NCI-H2081 treated with DMSO at 0.1 percent for 48 hours (cell line): ENCODE data around the gene SMAD7.

Experiments
- DNase-seq: peaks from one replicate; lab custom pipeline; 2025; lab: John Stamatoyannopoulos, UW

Gene SMAD7

GRCh38 chr18:48944634-48945033, 6.1 kb downstream of the SMAD7 start:
- no peak for DNase-seq

GRCh38 chr18:48943736-48944527, 6.8 kb downstream of the SMAD7 start:
- DNase-seq: no peak

DNA sequence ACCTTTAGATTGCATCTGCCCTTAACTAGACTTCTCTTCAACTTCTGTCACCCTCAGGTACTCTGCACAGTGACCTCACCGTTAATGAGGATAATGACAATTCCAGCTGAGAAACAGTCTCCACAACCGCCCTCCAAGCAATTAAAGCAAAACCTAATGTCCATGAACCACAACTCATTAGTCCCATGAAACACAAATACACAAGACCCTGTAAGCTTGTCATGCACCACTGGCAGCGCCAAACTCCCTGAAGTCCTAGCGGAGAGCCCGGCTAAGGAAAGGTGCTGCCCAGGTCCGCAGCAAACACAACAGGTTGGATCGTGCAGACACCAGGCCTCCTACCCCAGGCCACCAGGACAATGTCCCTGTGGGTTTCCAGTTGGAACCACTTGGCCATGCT, 7.4 kb downstream of the SMAD7 start:
- DNase-seq: no peak

GRCh38 chr18:48942554-48943261, 8.1 kb downstream of the SMAD7 start:
- DNase-seq: no peak

DNA sequence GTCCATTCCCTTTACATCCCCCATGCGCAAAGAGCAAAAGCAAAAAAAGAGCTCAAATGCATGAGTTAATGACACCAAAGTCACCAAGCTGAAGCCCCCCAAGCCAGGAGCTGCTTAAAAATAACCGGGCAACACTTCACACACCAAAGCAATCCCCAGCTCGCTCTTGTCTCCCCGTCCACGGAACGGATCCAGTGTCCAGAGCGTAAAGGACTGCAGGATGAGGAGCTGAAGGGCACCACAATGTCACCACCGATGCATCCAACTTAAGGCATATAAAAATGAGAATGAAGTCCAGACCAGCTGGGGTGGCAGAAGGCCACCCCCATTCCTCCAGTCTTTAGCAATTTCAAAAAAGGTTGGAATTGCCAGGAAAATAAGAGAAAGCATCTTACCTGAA, 8.7 kb downstream of the SMAD7 start:
- DNase-seq: no peak

DNA sequence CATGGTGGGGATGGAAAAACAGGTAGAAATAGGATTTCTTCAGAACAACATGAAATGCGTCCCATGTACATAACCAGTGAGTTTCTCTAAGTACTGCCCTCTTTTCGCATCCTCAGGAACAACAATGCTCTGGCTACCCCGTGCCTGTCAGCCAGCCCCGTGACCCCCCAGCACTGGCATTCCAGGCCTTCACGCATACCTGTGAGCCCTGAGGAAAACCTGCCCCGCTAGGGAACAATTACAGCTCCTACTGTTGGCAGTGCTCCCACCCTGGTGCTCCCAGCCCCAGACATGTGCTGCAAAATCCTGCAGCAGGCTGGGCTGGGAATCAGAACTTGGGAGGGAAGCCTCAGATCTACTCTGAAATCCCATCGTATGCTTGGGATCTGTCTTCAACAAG, 9.1 kb downstream of the SMAD7 start:
- DNase-seq: no peak

GRCh38 chr18:48940854-48941611, 9.7 kb downstream of the SMAD7 start:
- DNase-seq: no peak

DNA sequence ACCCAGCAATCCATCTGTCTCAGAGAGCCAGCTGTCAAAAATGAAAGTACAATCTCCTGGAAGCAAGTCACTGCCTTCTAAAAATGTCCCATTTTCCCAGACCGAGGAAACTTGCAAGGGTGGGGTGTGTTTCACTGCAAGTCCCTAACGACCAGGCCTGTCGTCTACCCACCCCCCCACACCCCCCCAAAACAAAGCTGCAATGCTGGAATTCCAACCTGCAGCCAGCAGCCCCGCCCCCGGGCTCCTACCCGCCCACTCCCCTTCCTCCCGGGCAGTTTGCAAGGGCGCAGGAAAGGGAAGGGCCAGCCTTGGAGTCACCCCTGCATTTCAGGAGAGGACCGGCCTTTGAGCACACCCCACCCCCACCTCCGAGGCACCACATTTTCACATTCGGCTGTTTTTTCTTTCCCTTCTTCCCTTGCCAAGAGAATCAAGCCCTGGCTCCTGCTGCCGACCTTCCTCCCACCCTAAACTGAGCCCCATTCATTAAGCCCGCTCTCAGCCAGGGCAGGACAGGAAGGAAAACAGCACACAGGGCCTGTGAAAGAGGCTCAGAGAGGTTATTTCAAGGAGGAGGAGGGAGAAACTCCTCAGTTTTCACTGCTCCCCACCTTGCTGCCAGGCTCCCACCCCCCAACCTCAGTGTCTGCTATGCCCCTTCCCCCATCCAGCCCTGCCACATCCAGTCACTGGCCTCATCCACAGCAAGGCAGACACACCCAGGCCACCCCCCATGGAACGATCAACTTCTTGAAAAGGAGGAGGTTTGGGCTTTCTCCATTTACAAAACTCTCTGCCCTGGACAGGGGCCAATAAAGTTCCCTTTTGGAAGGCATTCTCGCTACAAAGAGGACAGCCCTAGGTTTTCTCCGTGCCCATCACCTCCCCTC, 11.3 kb downstream of the SMAD7 start:
- DNase-seq: no peak

- no peak for DNase-seq
Observed at GRCh38 chr18:48938827-48939204, 11.9 kb downstream of the SMAD7 start.

- DNase-seq: no peak
Observed at GRCh38 chr18:48937869-48938750, 12.7 kb downstream of the SMAD7 start.

GRCh38 chr18:48935433-48935774, 15.4 kb downstream of the SMAD7 start:
- no peak for DNase-seq

GRCh38 chr18:48934723-48935432, 15.9 kb downstream of the SMAD7 start:
- DNase-seq: no peak

GRCh38 chr18:48934415-48934722, 16.4 kb downstream of the SMAD7 start:
- DNase-seq: no peak

DNA sequence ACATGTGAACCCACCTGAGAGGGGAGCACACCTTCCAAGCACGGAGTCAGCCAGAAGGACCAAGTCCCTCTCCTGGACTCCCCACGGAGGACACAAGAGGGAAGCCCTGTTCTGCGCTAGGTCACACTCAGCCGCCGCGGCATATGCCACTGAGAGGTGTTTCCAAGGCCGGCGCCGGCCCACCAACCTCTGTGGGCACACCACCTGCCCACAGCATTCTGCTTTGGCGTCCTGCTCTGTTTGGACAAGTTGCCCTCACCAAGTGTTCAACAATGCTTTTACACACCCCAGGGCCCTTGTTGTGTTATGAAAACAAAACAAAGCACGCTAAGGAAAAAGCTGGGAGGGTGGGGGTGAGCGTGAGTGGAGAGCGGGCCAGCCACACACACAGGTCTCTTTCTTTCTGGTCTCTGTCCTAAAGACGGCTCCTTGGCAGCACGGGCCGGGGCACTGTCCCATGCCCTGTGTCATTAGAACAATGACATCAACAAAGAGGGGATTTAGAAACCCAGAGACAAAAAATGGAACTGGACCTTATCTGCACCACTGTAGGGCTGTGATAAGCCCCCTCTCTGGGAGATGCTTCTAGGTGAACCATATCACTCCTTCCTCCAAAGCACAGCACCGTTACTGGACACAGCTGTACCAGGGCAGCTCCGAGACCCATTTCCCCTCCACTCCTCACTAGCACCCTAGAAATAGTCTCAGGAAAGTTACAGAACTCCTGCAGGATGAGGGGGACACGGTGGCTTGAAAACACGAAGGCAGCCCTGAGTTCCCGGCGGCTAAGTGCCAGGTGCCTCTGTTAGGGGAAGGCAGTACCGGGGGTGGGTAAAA, 17.0 kb downstream of the SMAD7 start:
- DNase-seq: no peak

DNA sequence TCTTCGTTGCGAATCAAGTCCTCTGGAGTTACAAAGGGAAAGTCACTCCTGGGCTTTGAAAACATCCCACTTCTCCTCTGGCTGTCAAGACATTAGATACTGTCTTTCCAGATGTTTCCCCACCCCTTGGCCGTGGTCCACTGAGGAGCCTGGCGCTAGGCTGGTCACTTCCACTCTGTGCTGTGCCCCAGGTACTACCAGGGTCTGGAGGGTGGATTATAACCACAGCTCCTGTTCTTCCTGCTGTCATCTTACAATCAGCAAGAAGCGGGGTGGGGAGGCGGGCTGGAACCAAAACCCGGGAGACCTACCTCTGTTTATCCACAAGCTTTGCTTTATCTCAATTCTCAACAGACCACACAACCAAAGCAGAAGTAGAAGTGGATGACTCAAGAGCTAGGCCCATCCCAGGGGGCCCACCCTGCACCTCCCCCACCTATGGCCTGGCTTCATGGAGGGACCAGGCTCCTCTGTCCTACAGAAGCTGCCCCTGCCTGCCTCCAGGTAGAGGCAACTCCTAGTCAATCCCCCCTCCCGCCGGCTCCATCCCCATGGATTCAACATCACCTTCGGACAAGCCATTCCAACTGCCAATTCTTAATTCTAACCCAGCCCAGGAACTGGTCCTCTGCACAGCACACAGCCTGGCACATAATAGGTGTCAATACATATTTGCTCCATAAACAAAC, 17.8 kb downstream of the SMAD7 start:
- no peak for DNase-seq

GRCh38 chr18:48932462-48932818, 18.3 kb downstream of the SMAD7 start:
- no peak for DNase-seq

GRCh38 chr18:48931680-48932461, 18.9 kb downstream of the SMAD7 start:
- DNase-seq: no peak

GRCh38 chr18:48930926-48931325, 19.8 kb downstream of the SMAD7 start:
- DNase-seq: no peak
